K562 (cell line): ENCODE data around the gene ARFIP2. TPM values are rescaled to one million over a fixed set of nuclear protein-coding genes. Genes with fewer than 3 reads are reported as not detected.

Experiments used
- DNMT1 ChIP-seq: fragments of 450-650 bp; IDR thresholded peaks from 2 replicates; pipeline ENCODE4 v1.6.1; 2016; ENCODE audit warnings: antibody characterized with exemption, mild to moderate bottlenecking
- GTF2A2 ChIP-seq: IDR thresholded peaks from 2 replicates; pipeline ENCODE4 v1.6.1; 2016; ENCODE audit warnings: mild to moderate bottlenecking, missing genetic modification characterization, missing compliant biosample characterization
- HOMEZ ChIP-seq: fragments of 250-450 bp; sonication (Bioruptor Pico); IDR thresholded peaks from 2 replicates; pipeline ENCODE4 v1.4.0; 2020; ENCODE audit warnings: mild to moderate bottlenecking, moderate library complexity
- MAFK ChIP-seq: IDR thresholded peaks from 2 replicates; pipeline ENCODE4 v1.6.1; 2011; ENCODE audit warnings: low read length, improper control_type of control experiment
- NONO ChIP-seq, 2 experiments: fragments of 200-400 bp in 1 of 2; fragments of 450-650 bp in 1 of 2; formaldehyde crosslinking in 1 of 2; IDR thresholded peaks; 2 replicates each; pipeline ENCODE4 v1.6.1; 2017; ENCODE audit warnings: low read depth in 2 of 2, mild to moderate bottlenecking in 2 of 2, moderate library complexity in 2 of 2, low read length in 1 of 2
- POLR2B ChIP-seq: fragments of 450-650 bp; IDR thresholded peaks from 2 replicates; pipeline ENCODE4 v1.6.1; 2018; ENCODE audit warnings: low read depth; ENCODE audit not compliant: partially characterized antibody
- POLR2H ChIP-seq: IDR thresholded peaks from 2 replicates; pipeline ENCODE4 v1.6.1; 2016; ENCODE audit warnings: missing genetic modification characterization, low read depth, mild to moderate bottlenecking, control low read depth, missing compliant biosample characterization, moderate library complexity
- PRDM10 ChIP-seq: fragments of 450-650 bp; IDR thresholded peaks from 2 replicates; pipeline ENCODE4 v1.6.1; 2018; ENCODE audit not compliant: partially characterized antibody
- RAD21 ChIP-seq, 2 experiments: fragments of 250-450 bp in 1 of 2; fragments of 450-650 bp in 1 of 2; sonication (Bioruptor Pico) in 1 of 2; formaldehyde crosslinking in 1 of 2; IDR thresholded peaks in 1 of 2; conservative IDR thresholded peaks in 1 of 2; 2 replicates each; pipeline versions ENCODE4 v1.4.0 to v1.8.0; 2020 to 2022; ENCODE audit warnings: mild to moderate bottlenecking in 2 of 2, moderate library complexity in 1 of 2
- RBM39 ChIP-seq: fragments of 200-400 bp; formaldehyde crosslinking; optimal IDR thresholded peaks from 2 replicates; pipeline ENCODE3; 2018; ENCODE audit warnings: low read depth, low read length
- SAP30 ChIP-seq: fragments of 200-600 bp; sonication (generic); IDR thresholded peaks from 2 replicates; pipeline ENCODE4 v1.6.1; 2012; ENCODE audit warnings: borderline replicate concordance, low read depth, mild to moderate bottlenecking, moderate library complexity, low read length, control low read depth, inconsistent platforms; ENCODE audit not compliant: insufficient read depth, poor library complexity, severe bottlenecking
- SREBF1 ChIP-seq: fragments of 150-350 bp; IDR thresholded peaks from 2 replicates; pipeline ENCODE4 v1.6.1; 2014; ENCODE audit warnings: antibody characterized with exemption, low read depth, low read length, borderline replicate concordance
- TBL1XR1 ChIP-seq, 2 experiments: IDR thresholded peaks; 2 replicates each; pipeline ENCODE4 v1.6.1; 2012; ENCODE audit warnings: improper control_type of control experiment in 2 of 2, low read length in 2 of 2, mild to moderate bottlenecking in 1 of 2
- ZBTB7A ChIP-seq: IDR thresholded peaks from 2 replicates; pipeline ENCODE4 v1.6.1; 2011; ENCODE audit warnings: low read depth, mild to moderate bottlenecking, low read length, moderate library complexity, borderline replicate concordance; ENCODE audit not compliant: control insufficient read depth
- ZKSCAN8 ChIP-seq: fragments of 200-800 bp; sonication (Bioruptor generic); IDR thresholded peaks from 2 replicates; pipeline ENCODE4 v1.6.1; 2016; ENCODE audit warnings: missing genetic modification characterization, missing compliant biosample characterization
- ZNF41 ChIP-seq: fragments of 250-450 bp; sonication (Bioruptor Pico); conservative IDR thresholded peaks from 2 replicates; pipeline ENCODE4 v1.4.0; 2020; ENCODE audit warnings: mild to moderate bottlenecking
- ZNF511 ChIP-seq: sonication (generic); formaldehyde crosslinking; IDR thresholded peaks from 2 replicates; pipeline ENCODE4 v1.8.0; 2022; ENCODE audit warnings: mild to moderate bottlenecking, missing genetic modification reagents
- ZNF639 ChIP-seq, 2 experiments: fragments of 200-800 bp in 1 of 2; sonication (Bioruptor generic) in 1 of 2; sonication (generic) in 1 of 2; formaldehyde crosslinking in 1 of 2; IDR thresholded peaks in 1 of 2; conservative IDR thresholded peaks in 1 of 2; 2 replicates each; pipeline versions ENCODE4 v1.5.0 to v1.6.1; 2016 to 2020; ENCODE audit warnings: missing compliant biosample characterization in 1 of 2, missing genetic modification characterization in 1 of 2, missing genetic modification reagents in 1 of 2
- polyA plus RNA-seq, 8 experiments: library from polyadenylated mRNA; depleted of rRNA in 4 of 8; stranded (reverse) in 5 of 8; unstranded in 3 of 8; fragments of >200 nt; fragmentation: Nextera tagmentation in 2 of 8; fragmentation: Illumina TruSeq in 1 of 8; extraction: Ambion mirVana in 2 of 8; extraction: Trizol in 1 of 8; gene quantifications; 2 replicates each; pipeline versions ENCODE4 v1.2.1 to v1.2.3, GENCODE V29; 2011 to 2014; ENCODE audit warnings: inconsistent platforms in 1 of 8, missing spikeins in 1 of 8
- total RNA-seq, 7 experiments: library from RNA; depleted of rRNA in 6 of 7; stranded (reverse); fragments of >200 nt in 6 of 7; fragmentation: Illumina TruSeq in 2 of 7; extraction: Trizol in 2 of 7; gene quantifications; 2 replicates each; pipeline versions ENCODE4 v1.2.1 to v1.2.3, GENCODE V29; 2011 to 2021; ENCODE audit warnings: low replicate concordance in 1 of 7

Gene ARFIP2
- total and polyA plus RNA-seq, 9 of the 15 experiments (the other 6 are each of a cell fraction or from before 2014, with no cell fraction given), result 11.8 to 74.1 (median 41.0) TPM

GRCh38 chr11:6481012-6481923, at the start of gene ARFIP2, which contains the start of gene TIMM10B (continued):
- TF ChIP-seq NONO (IDR thresholded peaks at IDR 0.05; ENCODE audit: low read depth in 2 of 2, low read length in 1 of 2) (no peak), SREBF1 (peak; percentile 98), ZNF41 (CRISPR knock-in tag) (no peak), MAFK (no peak), SAP30 (peak; percentile 74), ZKSCAN8 (no peak), POLR2B (peak; percentile 90), GTF2A2 (tag) (no peak), POLR2H (tag) (peak; percentile 72), ZNF511 (CRISPR knock-in tag) (peak; percentile 62), TBL1XR1 (IDR thresholded peaks at IDR 0.05; ENCODE audit: low read length in 2 of 2) (peak in 1 of 2 experiments; percentile 28; a peak in 1 of 4 replicates), PRDM10 (no peak), RAD21 (CRISPR knock-in tag; conservative IDR thresholded peaks at IDR 0.05 in 1 of 2, IDR thresholded peaks at IDR 0.05 in 1 of 2) (no peak), ZBTB7A (no peak), ZNF639 (CRISPR knock-in tag; conservative IDR thresholded peaks at IDR 0.05 in 1 of 2, IDR thresholded peaks at IDR 0.05 in 1 of 2) (peak in 1 of 2 experiments; percentile 61; a peak in 1 of 4 replicates), HOMEZ (CRISPR knock-in tag) (no peak), RBM39 (no peak), DNMT1 (no peak)
